HG03460 (cell line): Measurements from ENCODE around the gene NAA35.
"Not testable (repeated sequence)": the region's sequence is repeated elsewhere in the genome, so short reads cannot be mapped to it uniquely, and the experiment has no call there.

Experiments used
- ATAC-seq: cut with Tn5 transposase; IDR thresholded peaks from one replicate; pipeline ENCODE4 v1.9.1; 2021; ENCODE audit not compliant: unreplicated experiment

The NAA35 gene

DNA sequence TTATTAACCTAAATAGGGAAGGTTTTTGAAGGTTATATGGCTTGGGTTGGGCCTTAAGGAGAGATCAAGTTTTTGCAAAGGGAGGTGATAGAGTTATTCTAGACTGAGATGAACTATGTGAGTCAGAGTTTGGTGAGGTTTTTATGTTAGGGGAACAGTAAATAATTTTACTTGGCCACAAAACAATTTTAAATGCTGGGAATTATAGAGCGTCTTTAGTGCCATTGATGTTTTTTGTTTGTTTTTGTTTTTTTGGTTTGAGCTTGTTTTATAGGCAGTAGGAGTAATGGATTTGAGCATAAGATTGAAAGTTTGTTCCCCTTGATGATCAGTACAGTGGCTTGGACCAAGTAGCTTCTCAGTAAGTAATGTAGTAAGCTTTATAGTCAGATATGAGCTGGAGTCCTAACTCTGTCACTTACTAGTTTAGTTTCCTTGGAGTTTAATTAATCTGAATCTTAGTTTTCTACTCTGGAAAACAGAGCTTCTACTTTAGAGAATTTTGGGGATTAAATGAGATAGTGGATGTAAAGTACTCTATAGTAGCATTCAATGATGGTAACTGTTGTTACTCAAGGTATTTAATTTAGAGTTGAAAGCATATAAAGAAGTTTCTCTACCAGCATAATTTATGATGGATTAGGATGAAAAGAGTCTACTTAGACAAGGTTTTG lies 2.9 kb downstream of the NAA35 start:
- ATAC-seq = no peak

DNA sequence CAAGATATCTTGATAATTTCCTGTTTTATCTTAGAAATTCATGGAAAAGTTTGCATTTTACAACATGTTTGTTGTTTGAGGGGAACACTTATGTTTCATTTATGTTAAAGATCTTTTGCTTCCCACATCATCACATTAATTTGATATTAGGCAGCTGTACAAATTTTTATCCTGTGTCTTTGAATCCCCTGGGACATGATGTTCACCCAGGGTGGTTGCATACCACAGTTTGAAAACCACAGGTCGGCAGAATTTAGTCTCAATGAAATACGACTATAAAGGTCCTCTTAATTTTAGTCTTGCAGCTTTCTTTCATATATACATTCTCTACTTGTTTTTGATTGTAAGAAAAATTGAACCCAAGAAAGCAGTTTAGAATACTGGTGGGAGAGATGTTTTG lies 3.7 kb downstream of the NAA35 start:
- no peak for ATAC-seq

DNA sequence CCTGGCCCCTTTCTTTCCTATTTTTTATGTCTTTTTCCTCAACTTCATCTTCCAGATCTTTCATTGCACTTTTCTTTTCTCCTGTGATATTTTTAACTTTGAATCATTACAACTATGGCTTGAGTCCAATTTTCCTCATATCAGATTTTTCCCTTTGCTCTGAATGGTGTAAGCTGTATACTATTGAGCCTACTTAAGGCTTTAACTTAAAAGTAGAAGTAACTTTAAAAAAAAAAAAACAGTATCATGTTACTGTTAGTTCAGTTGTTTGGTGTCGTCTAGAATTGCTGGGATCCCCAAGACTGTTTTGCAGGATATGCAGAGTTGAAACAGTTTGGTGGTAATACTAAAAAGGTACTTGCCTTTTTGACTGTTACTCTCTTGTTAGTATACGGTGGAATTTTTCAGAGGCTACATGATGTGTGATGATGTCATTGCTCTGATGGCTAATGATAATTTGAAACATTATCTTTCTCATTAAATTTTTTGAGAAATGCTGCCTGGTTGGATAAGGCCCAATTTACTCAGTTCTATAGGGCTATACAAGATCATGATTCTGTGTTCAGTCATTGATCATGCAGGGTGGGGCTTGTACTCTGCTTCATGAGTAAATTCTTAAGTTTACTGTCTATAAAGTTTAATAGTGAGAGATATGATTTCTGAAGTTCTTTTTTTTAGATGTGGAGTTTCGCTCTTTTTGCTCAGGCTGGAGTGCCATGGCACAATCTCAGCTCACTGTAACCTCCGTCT lies 8.8 kb downstream of the NAA35 start:
- no peak for ATAC-seq

DNA sequence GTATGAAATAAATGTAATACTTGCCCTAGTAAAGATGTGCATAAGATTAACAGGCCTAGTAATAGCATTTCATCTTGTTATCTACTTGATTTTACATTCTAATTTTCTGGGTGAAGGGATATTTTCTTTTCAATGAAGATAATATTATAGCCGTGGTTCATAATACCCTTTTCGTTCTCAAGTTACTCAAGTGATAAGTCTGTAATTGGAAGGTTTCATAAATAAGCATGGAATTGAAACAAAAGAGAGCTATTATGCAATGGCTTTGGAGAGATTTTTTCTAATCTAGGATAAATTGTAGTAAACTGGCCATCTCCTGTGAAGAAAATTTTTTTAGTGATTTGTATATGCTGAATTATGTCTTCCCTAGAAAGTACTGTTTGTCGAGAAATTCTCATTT lies 19.0 kb downstream of the NAA35 start:
- ATAC-seq = no peak

DNA sequence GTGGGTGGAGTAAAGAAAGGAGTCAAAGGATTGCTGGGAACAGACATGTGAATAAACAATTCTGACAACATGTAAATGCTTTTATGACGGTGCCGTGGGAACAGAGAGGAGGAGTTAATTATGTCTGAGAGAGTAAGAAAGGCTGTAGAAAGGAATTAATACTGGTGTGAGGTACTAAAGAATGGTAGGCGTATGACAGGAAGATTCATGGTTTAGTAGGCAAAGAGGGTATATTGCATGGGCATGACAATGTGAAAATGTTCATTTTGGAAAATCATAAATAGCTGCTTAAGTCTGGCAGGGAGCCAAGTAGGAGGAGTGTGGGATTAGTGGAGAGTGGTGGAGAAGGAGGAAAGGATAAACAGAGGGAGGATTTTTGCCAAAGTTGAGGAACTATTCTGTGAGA lies 19.7 kb downstream of the NAA35 start:
- ATAC-seq = no peak

DNA sequence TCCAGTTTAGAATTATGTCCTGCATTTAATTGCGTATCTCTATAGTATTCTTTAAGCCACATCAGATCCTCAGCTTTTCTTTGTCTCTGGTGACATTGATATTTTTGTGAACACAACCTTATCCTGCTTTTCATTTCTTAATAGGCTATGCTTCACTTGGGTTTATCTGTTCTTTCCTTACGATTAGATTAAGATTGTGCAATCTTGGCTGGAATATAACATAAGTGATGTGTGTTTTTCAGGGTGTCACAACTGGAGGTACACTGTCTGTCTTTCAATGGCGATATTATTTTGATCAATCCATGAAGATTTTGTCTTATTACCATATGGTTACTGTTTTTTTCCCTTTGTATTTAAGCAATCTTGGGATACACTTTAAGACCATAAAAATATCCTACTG lies 23.6 kb downstream of the NAA35 start:
- ATAC-seq = no peak

DNA sequence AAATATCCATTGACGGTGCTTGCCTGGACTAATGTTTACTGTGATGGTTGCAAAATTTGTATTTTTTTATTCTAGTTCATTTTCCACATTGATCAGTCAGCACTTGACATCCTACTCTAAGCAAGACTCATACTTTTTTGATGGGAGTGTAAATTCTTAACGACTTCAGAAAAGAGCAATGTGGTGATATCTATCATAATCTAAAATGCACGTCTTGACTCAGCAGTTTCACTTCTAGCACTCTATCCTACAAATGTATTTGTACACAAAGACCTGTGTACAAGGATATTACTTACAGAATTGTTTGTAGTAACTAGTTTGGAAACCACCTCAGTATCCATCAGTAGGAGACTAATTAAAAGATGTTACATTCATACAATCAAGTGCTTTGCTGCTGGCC lies 24.0 kb downstream of the NAA35 start:
- ATAC-seq = no peak

DNA sequence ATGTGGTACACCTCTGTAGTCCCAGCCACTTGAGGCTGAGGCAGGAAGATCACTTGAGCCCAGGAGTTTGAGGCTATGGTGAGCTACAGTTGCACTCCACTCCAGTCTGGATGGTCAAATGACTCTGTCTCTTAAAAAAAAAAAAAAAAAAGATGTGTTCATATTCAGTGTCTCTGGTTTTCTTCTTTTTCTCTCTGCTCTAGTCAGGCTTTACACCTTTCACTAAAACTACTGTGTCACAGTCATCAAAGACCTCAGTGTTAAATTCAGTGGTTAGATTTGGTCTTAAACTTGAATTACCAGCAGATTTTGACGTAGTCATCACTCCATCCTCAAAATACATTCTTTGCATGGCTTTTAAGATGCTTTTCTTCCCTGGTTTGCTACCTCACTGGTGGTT lies 28.8 kb downstream of the NAA35 start:
- ATAC-seq = no peak

DNA sequence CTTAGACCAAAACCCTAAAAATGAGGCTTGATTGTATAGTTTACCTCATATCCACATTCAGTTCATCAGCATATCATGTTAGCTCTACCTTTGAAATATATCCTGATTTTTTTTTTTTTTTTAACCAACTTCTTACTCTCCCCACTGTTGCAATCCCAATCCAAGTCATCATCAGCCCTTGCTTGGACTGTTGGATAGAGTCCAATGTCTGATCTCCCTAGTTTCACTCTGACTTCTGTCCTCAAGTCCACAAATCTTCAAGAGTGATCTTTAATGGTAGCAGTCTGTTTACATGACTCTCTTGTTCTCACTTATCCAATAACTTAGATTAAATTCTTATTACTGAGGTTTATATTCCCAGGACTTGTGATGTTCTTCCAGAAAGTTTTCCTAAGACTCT lies 30.8 kb downstream of the NAA35 start:
- ATAC-seq = no peak

DNA sequence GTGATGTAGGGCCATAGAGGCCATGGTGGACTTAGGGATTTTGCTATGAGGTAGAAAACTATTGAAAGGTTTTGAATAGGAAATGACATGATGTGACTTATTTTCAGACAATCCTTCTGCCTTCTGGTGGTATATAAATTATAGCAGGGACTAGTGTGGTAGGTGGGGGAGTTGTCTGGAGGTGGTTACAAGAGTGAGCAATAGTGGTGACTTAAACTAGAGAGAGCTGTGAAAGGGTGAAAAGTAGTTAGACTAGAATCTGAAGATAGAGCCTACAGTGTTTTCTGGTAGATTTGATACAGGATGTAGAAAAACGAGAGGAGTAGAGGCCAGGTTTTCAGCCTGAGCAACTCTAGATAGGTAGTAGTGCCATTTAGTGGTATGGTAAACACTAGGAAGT lies 32.3 kb downstream of the NAA35 start:
- no peak for ATAC-seq

DNA sequence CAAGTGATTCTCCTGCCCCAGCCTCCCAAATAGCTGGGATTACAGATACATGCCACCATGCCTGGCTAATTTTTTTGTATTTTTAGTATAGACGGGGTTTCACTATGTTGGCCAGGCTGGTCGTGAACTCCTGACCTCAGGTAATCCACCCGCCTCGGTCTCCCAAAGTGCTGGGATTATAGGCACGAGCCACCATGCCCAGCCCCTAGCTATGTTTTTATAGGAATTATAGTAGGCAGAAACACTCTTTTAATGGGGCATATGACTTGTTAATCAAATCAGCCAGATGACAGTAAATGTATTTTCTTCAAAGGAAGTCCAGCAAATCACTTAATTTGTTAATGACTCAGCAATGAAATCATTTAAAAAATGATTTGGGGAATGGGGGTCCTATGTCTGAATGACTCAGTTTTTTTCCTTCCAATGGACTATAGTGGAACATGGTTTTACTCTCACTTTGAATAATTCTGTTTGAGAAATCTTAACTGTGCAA lies 33.2 kb downstream of the NAA35 start:
- not testable (repeated sequence) for ATAC-seq

DNA sequence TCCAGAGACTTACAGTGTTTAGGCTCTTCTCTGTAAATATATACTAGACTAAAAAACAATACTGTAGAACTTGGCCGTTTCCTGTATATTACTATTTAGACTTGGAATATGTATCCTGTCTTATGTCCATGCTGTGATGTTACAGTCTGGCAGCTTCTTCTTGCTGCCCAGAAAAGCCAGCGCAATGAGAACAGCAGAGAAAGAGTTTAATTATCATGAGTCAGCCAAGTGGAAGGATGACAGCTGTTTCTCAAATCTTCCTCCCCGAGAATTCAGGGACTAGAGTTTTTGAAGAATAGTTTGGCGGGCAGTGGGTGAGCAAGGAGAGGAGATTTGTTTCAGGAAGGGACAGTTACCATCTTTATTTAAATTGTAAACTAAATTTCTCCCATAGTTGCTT lies 37.5 kb downstream of the NAA35 start:
- ATAC-seq = no peak

DNA sequence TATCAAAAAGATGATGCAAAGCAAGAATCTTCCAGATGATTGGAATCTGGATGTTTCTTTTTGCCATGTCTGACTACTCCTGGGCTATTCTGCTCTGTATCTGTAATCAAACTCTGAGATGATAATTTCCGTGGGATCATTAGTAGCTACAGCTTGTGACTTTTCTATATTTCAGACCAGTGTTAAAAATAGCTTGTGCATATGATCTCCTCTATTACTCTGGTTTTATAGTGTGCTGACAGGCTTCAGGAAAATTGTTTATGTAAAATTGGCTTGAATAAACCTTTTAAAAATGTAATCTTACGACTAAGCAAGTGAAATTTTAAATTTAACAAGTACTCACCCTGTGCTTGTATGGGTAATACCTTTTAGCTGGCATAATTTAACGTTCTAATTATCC lies 40.4 kb downstream of the NAA35 start:
- no peak for ATAC-seq

DNA sequence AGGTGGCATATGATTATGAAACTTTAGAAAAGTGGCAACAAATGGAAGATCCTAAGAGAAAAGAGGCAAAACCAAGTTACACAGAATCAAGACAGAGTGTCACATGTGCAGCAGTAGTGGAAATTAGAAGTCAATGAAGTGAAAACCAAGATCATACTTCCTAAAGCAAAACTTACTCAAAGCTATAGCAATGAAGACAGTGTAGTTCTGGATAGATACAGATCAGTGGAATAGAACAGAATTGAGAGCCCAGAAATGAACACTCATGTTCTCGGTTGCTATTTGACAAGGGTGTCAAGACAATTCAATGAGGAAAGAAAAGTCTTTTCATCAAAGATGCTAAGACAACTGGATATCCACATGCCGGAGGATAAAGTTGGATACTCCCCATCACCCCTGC lies 43.5 kb downstream of the NAA35 start:
- ATAC-seq = no peak

DNA sequence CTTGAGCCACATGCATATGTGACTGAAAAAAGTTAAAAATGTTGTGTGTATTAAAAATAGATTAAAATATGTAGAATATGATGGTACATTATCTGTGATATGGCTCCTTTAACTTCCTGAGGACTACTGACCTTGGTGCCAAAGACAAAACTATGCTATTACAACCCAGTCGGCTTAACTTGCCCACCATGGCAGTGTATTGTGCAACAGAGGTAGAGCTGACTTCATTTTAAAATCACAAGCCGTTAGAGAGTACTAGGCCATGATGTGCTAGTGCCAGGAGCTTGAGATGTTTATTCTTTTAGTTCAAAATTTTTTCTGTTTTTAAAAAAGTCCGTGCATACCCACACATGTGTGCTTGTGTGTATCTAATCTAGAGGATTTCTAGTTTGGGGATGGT lies 46.3 kb downstream of the NAA35 start:
- ATAC-seq = no peak

DNA sequence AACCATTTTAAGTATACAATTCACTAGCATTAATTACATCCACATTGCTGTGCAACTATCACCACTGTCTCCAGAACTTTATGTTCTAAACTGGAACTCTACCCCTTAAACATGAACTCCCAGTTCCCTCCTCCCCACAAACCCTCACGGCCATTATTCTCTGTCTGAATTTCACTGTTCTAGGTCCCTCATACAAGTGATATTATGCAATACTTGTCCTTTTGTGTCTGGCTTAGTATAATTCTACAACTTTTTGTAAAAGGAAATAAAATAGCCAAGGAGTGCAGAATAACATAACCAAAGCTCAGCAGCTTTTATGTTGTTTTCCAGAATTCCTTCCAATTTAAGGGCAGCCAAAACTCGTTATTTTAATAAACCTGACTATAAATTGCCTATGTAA lies 53.2 kb downstream of the NAA35 start:
- ATAC-seq = no peak

DNA sequence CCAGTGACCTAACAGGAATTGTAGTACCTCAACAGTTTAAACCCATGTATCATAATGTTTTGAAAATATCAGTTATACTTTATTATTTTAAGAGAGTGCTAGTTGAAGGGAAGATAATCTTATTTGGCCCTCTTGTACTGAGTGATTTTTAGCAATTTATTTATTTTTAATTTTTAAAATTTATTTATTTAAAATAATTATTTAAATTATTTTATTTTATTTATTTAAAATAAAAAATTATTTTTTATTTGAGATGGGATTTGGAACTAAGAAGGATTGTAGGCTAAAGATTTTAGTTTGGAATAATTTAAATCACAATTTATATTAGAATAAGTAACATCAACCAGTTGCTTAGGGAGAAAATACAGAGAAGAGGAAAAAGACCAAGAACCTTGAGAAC lies 54.2 kb downstream of the NAA35 start:
- ATAC-seq = no peak

DNA sequence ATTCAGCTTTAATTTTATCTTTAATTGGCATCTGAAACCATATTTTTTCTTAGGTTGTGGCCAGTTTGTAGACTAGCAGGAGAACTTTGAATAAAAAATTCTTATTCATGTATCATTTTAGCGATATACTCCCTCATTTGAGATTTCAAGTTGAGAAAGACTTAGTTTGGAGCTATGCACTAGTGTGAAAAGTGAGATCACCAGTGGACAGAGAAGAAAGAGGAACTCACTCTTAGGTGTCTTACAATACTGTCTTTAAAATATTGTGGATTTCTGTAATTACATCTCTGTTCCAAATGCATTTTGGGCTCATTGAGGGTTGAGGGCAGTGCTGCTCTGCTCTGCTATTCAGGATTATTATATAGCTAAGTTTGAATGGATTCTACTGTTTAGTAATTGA lies 54.7 kb downstream of the NAA35 start:
- no peak for ATAC-seq

DNA sequence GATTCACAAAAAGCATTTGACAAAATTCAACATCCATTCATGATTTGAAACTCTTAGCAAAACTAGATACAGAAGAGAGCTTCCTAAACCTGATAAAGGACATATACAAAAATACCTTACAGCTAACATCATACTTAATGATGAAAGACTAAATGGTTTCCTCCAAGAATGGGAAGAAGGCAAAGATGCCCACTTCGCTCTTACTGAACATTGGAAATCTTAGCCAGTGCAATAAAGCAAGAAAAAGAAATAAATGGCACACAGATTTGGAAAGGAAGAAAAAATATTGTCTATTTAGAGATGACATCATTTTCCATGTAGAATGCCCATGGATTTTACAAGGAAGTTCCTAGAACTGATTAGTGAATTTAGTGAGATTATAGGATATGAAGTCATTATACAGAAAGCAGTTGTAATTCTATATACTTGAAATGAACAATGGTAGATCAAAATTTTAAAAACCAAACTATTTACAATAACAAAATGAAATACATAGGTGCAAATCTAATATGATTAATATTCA lies 64.4 kb downstream of the NAA35 start:
- ATAC-seq = no peak

DNA sequence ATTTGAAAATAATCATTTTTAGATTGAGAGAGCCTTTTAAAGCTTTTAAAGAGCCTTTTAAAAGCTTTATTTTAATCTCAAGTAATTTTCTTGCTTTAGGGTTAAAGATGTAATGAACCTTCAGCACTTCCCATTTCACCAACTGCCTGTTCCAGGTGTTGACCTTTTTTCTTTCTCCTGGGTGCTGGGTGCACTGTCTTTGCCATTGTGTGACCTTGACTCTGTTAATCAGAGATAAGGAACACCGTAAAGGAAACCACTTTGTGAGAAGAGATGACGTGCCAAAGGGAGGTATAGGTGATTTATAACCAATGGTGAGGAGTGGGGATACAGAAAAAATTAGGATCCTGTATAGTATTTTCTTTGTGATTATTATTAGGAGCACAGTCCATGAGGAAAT lies 68.2 kb downstream of the NAA35 start:
- no peak for ATAC-seq

DNA sequence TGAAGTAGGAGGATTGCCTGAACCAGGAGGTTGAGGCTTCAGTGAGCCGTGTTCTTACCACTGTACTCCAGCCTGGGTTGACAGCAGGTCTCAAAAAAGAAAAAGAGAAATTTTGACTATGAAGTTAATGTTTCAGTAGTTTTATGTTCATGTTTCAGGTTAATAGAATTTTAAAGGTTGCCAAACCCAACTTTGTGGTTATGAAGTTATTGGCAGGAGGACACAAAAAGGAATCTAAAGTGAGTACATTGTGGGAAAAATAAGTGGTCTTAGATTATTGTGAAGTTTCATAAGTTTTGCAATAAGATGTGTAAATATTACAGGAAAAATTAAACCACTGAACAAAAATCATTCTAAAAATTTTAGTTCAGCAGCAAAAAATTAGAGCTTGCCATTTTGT lies 79.8 kb downstream of the NAA35 start:
- ATAC-seq = no peak

DNA sequence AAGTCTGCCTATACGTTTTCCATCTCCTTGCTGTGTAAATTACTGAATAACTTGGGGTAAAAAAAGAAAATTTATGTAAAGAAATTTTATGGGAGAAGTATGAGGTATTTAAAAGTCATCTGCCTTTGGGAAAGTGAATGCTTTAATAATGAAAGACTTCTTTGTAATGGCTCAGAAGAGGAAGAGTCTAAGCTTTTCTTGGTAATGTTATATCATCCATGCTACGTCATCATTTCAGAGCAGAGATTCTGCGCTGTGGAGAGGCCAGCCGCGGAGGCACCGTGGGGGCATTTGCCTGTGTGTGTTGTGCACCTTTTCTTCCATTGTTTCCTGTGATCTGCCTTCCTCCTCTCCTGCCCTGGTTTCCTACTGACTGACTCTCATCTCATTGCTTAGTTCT lies 80.2 kb downstream of the NAA35 start:
- no peak for ATAC-seq
